GM18519 (cell line): Measurements from ENCODE around the gene CYGB.
"Not testable (repeated sequence)": the region's sequence is repeated elsewhere in the genome, so short reads cannot be mapped to it uniquely, and the experiment has no call there.

Experiments
- ATAC-seq: cut with Tn5 transposase; IDR thresholded peaks from one replicate; pipeline ENCODE4 v1.9.1; 2021; ENCODE audit warnings: mild to moderate bottlenecking, moderate library complexity; ENCODE audit not compliant: unreplicated experiment, low FRiP score

CYGB gene

DNA sequence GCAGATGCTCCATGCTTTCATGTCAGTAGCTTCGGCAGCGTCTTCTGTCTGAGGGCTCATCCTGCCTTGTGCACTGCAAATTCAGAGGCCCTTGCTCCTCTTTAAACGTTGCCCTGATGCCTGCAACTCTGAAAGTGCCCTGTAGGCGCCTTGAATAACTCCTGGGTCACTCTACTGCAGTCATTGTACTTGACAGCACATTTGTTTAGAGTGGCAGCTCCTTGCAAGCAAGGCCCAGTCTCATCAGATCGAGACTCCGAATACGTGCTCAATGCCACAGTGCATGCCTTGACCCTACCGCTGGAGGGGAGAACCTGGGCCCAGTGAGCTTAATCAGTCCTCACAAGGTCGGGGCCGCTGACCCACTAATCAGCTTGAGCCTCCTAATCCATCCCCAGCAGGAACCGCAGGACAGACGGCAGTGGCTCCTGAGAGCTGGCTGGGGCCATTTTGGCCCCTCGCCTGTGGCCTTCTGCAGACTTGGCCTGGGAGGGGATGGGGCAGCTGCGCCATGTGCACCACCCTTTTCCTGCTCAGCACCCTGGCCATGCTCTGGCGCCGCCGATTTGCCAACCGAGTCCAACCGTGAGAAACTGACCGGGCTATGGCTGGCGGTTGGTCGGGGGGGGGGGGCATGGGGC lies 2.2 kb upstream of the CYGB start, which contains the start of gene PRCD:
Gene PRCD (plus strand): TSS at position 414 of the 641 bp plus-strand sequence. CDS start 98 bp downstream, at position 512.
- no peak for ATAC-seq

DNA sequence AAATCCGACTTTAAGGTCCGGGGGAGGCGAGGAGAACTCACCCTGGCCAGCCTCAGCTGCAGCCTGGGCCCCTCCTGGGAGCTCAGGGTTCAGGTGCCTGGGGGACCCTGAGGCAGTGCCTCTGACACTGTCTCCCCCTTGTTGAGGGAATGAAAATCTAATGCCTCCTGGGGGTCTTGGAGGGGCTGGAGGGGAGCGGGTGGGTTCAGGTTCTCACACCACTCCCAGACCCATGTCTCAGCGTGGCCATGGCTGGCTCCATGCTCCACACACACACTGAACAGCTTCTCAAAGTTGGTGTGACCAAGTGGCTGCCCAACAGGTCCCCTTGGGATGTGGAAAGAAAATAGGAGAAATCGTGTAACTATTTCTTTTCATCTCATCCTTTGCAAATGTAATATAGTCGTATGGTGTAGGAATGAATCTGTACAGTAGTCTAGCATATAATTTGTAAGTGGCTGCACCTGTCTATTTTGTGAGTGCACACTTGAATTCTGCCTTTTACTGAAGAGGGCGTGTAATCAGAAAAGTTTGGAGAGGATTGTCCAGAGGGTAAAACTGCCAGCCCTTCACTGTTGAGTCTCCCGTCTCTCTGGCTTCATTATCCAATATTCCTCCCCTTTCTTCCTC lies 1.5 kb upstream of the CYGB start:
- no peak for ATAC-seq

DNA sequence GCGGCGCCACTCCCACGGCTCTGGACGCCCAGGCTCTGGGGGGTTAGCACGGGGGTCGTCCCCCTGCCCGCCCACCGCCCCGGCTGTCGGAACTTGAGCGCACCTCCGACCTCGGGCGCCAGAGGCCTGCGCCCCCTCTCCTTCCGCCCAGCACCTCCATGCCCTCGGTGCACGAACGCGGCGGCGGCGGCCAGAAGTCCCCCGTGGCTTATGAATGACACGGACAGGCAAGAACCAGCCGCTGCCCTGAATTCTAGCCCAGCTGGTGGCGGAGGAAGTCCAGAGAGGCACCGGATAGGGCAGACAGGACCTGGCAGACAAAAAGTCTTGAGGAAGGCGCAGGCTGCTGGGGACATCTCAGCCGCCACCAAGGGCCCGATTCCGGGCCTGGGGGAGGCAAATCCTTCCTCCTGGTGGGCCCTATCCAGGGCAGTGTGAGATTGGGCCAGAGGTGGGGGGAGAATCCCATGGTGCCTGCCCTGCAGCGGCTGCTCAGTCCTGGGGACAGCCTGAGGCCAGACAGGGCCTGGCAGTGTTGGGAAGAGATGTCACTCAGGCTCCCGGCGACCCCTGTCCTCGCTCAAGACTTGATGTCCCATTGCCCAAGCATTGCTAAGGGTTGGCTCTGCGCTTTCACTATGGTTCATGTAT lies 897 bp upstream of the CYGB start:
- no peak for ATAC-seq

DNA sequence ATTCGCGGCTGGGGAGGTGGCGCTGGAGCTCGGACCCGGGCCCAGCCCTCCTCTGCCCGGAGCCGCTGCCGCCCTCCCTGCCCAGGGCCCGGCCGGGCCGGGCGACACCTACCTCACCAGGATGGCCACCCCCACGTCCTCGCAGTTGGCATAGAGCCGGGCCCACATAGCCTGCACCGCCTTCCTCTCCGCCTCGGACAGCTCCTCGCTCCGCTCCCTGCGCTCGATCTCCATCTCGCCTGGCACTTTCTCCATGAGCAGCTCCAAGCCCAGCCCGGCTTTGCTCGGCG lies 276 bp downstream of the CYGB start:
- ATAC-seq: no peak

DNA sequence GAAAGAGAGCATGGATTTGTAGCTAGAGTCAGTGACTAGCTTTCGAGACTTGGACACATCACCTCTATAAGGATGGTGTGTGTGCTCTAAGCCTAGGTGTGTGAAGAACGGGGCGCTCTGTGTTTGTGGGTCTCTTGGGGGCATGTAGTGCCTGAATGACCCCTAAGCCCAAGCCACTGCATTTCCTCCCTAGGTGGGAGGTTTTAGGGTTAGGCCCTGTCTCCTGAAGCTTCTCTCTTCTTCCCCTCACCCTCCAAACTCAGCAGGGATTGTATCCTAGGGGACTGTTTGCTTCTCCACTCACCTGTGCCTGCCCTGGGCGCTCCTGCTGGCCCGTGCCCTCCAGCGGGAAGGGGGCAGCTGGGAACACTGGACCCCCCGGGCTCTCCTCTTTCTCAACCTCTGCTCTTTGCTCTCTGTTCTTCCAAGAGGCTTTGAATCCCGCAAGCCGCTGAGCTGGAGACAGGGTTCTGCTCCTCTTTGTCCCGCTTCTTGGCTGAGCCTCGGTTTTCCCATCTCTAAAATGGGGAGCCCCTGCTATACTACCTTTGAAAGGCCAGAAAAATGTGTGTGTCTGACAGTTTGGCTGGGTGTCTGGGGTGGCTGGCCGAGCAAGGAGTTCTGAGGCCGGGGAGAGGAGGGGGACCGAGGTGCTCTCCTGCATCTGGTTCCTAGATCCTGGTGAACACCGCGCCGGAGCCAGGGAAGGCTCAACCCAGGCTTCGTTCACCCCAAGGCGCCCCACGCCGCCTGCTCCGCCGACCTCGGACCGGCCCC lies 810 bp downstream of the CYGB start:
- ATAC-seq: no peak

DNA sequence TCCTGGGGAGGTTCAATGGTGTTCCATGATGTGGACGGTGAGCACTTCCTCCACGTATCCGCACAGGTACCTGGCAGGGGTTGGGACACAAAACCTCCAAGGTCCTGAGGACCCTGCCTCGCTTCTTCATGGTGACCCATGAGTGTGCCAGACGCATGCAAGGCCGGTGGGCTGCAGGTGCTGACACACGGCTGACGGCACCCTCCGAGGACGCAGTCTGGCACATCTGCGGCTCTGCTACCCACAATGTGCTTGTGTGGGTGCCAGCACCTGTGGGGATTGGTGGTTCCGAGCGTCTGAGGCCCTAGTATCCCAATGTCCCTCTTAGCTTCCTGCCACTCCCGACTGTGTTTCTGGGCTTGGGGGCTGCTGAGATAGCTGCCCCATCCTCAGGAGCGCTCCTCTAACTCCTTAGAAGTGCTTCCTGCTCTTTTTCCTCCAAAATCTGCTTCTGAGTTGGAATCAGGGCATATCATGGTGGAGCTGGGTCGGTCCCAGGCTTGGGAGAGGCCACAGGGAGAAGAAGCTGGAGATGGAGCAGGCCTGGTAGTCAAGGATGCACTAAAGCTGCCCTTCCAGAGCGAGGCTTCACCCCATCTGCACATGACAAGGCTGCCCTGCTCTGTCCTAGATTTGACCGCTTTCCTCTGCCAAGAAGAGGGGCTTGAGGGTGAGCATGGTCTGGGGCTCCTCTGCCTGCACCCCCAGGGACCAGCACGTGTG lies 1.6 kb downstream of the CYGB start:
- ATAC-seq: no peak

DNA sequence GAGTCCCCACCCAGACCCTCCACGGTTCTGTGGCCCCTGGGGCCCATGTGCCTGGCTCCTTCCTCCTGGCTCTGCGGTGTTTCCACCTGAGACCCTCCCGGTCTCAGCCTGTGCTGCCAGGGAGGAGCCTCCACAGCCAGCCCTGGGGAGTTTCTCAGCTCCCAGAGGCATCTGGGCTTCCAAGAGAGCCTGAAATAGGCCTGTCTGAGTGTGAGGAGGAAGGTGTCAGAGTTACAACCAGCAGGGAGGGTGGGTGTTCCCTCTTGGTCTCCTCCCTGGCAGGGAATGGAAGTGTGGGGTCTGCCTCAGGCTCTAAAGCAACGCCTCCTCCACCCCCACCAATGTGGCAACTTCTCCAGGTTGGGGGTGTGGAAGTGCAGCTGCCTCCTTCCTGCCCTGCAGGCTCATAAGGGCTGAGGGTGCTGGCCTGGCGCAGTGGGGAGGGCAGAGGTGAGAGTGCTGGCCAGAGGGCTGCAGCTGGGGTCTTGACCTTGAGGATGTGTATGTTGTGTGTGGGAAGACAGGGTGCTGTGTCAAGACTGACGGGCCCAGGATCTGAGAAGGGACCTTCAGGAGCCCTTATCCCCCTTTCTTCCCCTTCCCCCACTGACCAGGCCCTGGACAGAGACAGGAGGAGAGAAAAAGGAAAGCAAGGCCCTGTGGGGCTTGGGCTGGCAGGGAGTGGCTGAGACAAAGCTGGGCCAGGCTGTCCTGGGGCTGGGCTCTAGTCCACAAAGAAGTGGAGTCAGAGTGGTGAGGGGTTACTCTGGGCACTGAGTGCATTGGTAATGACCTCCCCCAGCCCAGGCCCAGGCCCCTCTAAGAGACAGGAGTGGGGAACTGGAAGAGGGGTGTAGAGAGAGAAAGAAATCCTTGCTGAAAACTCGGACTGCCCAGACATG lies 2.4 kb downstream of the CYGB start:
- ATAC-seq: no peak

DNA sequence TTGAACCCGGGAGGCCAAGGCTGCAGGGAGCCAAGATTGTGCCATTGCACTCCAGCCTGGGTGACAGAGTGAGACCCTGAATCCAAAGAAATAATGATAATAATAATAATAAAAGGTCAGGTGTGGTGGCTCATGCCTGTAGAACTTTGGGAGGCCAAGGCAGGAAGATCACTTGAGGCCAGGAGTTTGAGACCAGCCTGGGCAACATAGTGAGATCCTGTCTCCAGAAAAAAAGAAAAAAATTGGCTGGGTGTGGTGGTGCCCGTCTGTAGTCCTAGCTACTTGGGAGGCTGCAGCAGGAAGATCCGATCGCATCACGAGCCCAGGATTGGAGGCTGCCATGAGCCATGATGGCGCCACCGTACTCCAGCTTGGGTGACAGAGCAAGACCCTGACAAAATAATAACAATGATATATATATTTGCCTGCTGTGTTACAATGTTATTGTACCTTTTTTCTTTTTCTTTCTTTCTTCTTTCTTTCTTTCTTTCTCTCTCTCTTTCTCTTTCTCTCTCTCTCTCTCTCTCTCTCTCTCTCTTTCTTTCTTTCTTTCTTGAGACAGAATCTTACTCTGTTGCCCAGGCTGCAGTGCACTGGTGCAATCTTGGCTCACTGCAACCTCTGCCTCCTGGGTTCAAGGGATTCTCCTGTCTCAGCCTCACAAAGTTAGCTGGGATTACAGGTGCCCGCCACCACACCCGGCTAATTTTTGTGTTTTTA lies 3.7 kb downstream of the CYGB start:
- not testable (repeated sequence) for ATAC-seq

DNA sequence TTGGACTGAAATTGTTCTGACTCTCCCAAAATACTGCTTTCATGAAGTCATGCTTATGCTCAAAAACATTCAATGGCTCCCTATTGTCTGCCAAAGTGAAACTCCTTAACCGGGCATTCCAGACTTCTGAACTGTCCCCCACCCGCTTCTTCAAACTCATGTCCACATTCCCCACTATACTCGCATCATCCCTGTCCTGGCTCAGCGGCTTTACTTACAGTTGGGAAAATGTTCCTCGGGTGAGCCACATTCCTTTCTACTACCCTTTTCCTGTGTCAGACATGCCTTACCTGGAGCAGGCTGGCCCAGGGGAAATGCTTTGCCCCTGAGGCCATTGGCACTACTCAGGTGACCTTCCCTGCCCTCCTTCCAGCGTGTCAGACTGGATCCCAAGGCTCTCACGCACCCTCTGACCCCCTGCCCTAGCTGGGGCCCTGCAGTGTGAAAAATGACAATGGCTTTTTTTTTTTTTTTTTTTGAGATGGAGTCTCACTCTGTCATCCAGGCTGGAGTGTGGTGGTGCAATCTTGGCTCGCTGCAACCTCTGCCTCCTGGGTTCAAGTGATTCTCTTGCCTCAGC lies 5.3 kb downstream of the CYGB start:
- no peak for ATAC-seq

DNA sequence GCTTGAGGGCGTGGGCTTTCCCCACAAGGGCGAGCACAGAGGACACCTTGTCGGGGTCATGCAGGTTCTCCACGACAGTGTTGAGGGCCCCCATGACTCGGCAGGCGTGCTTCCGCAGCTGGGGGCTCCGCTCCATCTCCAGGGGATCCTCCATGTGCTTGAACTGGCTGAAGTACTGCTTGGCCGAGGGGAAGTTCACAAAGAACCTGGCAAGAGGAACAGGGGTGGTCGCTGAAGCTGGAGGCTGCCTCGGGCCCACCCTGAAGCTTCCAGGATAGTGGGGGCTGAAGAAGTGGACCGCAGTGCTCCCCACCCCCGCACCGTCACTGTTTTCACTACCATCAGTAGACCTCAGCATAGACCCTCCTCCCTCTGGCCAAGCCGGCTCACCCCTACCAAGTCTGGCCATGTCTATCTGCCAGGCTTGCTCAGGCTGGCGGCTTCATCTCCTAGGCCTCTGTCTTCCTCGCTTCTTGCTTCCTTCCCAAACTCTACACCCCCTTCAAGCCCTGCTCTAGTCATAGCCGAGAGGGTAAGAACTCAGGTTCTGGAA lies 5.9 kb downstream of the CYGB start:
- no peak for ATAC-seq

DNA sequence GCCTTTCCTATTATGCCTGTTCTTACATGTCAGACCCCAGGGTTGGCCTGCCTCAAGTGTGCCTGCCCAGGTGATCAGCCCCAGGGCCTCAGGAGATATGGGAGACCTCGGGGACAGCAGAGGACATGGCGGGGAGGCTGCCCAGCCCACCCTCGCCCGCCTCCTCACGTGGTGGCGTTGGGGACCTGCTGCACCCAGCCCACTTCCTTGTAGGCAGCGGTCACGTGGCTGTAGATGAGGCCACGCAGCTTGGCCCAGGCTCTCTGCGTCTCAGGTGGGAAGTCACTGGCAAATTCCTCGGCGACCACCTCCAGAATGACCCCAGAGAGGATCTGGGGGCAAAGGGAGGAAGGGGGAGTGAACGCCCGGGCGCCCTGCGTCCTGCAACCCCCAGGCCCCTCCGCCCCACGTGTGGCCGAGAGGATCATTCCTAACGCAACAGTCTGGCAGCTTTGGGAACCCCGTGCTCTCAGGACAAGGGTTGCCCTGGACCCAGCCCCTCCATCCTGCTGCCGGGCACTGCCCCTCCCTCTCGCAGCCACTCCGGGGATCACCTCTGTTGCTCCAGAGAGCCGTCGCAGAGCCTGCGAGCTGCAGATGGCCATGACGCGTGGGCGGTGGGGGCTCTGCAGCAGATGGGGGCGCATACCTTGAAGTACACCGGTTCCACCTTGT lies 6.6 kb downstream of the CYGB start:
- ATAC-seq: no peak

DNA sequence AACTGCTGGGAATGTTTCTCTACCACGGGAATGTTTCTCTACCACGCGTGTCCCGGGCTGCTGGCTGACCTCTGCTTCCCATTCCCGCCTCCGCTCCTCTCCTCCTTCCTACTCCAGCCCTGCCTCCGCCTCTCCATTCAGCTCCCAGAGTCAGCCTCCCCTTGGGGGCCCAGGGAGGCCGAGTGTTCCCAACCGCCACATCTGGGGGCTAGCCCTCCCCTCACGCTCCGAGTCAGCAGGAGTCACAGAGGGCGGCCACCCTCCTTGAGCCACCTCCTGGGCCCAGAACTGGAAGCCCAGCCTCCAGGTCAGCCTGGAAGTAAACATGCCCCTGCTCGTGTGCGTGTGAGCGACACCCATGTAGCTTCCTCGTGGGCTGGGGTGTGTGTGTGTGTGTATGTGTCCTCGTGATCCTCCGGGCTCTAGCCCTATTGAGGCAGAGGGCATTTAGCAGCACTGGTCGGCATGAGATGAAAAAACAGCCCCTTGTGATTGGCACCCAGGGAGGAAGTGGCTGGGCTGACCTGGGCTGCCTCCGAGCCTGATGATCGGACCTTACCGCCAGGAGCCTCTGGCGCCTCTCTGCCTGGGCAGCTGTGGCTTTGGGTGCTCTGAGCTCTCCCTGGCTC lies 7.3 kb downstream of the CYGB start:
- no peak for ATAC-seq

DNA sequence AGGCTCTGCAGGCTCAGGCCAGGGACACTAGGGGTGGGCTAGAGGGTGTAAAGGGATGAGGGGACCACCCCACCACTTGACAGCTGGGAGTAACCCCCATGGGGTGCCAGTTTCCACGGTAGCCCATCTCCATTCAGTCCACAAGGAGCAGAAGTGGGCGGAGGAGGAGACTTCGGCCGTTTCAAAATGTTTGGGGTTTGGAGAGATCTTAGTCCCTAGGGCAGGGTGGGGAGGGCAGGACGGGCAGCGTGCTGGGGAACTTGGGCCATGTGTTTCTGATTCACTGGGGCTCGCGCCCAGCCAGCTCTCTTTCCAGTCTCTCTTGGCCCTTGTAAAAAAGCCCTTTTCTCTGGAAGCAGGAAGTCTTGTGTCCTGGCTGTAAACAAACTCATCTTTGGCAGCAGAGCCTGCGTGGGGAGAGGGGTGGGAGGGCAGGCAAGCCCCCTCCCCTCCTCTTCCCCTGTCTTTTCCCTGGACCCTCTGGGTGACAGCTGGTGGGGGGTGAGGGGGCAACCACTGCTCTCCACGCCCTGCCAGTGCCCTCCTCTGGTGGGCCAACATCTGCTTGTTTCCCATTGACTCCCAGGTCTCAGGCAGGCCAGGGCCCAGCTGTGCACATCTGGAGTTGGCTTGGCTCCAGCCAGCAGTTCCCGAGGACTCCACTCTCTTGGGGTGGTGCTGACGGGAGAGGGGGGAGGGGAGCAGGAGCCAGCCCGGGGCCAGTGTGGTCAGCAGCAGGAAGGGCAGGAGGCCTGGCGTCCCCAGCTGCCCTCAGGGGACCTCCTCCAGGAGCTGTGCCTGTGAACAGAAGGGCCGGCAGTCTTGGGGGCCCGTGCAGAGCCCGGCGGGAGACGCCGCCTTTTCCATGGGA lies 8.1 kb downstream of the CYGB start:
- no peak for ATAC-seq

DNA sequence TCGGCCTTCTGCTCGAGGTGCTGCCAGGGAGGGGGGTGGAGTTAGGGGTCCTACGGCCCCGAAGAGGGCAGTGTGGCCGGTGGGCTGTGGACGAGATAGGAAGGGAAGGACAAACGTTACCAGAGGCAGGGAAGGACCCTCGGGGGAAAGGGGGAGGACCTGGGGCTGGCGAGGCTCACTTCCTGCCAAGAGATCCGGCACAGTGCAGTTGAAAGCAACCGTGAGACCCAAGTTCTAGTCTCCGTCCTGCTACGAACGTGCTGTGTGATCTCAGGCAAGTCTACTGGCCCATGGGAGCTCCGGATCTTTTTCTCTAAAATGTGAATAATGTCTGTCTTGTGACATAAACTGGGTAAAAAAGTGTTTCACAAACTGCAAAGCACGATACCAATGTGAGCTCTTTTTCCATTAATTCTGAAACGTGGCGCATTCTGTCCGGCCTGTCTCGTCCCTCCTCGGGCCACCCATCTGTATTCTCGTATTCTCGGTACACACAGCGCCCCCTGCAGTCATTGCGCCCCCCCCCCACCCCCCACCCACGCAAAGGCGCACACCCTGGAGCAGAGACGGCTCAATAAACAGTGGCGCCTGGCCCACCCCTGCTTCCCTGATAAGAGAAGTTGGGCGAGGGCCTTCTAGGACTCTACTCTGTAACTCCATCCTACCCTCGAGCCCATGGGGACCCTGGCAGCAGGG lies 8.8 kb downstream of the CYGB start:
- no peak for ATAC-seq

DNA sequence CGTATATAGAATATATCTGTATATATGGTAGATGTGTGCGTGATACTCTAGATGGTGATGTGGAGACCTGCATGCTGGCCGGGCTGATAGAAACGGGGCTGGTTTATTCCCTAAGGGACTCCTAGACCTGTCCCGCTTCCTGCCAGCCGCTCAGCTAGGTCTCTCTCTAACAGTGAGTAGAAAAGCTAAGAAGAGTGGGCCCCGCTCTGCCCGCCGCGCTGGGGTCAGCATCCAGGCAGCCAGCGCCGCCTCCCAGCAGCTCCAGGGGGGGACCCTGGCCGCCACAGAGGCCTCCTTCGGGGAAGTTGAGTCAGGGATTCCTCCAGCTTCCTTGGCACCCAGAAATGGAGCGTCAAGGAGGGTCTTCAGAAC lies 9.4 kb downstream of the CYGB start:
- ATAC-seq: no peak
